ENCODE data around the gene TBCCD1.

DNA sequence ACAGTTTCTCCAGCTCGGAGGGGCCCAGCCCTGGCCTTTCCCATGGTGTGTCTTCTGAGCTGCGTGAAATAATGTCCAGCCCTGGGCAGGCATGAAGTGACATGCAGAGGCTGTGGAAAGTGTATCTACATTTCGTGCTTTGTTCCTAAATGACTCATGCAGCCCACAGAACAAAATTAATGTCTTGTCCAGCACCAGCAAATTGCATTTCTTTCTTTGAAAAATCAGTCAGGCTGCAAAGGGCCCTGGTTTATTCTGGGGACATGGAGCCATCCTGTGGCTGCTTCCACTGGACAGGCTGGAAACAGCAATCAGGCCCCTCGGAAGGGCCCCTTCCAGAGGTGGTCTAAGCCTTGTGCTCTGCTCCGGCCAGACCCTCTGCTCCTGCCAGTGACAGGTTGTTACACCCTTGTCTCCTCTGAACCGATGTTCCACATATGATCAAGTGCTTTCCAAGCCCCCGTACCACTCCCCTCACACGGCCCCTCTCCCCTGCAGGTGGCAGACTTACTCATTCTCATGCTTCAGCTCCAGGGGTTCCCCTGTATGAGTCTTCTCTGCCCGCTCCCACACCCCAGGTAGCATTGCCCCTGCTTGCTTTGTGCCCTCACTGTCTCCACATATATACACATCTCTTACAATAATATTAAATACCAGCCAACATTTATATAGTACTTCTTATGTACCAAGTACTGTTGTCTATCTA, 56.6 kb downstream of the TBCCD1 start:
- TF ChIP-seq, protein P1, sequence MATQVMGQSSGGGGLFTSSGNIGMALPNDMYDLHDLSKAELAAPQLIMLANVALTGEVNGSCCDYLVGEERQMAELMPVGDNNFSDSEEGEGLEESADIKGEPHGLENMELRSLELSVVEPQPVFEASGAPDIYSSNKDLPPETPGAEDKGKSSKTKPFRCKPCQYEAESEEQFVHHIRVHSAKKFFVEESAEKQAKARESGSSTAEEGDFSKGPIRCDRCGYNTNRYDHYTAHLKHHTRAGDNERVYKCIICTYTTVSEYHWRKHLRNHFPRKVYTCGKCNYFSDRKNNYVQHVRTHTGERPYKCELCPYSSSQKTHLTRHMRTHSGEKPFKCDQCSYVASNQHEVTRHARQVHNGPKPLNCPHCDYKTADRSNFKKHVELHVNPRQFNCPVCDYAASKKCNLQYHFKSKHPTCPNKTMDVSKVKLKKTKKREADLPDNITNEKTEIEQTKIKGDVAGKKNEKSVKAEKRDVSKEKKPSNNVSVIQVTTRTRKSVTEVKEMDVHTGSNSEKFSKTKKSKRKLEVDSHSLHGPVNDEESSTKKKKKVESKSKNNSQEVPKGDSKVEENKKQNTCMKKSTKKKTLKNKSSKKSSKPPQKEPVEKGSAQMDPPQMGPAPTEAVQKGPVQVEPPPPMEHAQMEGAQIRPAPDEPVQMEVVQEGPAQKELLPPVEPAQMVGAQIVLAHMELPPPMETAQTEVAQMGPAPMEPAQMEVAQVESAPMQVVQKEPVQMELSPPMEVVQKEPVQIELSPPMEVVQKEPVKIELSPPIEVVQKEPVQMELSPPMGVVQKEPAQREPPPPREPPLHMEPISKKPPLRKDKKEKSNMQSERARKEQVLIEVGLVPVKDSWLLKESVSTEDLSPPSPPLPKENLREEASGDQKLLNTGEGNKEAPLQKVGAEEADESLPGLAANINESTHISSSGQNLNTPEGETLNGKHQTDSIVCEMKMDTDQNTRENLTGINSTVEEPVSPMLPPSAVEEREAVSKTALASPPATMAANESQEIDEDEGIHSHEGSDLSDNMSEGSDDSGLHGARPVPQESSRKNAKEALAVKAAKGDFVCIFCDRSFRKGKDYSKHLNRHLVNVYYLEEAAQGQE (IDR thresholded peaks at IDR 0.05; ENCODE audit: low read depth) = no peak
- TF ChIP-seq USF1 (IDR thresholded peaks at IDR 0.05) (no peak), YY1 (IDR thresholded peaks at IDR 0.05; ENCODE audit: low read depth) (no peak), MAX (IDR thresholded peaks at IDR 0.05) (no peak), RAD21 (IDR thresholded peaks at IDR 0.05; ENCODE audit: low read depth) (0 out of 2 replicates have a peak, but pooled peaks have one; percentile 2), EP300 (IDR thresholded peaks at IDR 0.05; ENCODE audit: borderline replicate concordance) (no peak), NFIC (IDR thresholded peaks at IDR 0.05) (no peak), ZBTB7A (IDR thresholded peaks at IDR 0.05; ENCODE audit: low read depth) (no peak), EGR1 (IDR thresholded peaks at IDR 0.05) (no peak), TAF1 (IDR thresholded peaks at IDR 0.05; ENCODE audit: low read depth) (no peak), FOXM1 (IDR thresholded peaks at IDR 0.05; ENCODE audit: borderline replicate concordance, low read depth) (no peak)

Data from Ishikawa (cell line).